Muscle of leg (tissue), 11 donors: Measurements from ENCODE around the gene EYA4. TPM values are rescaled to one million over a fixed set of nuclear protein-coding genes. Genes with fewer than 3 reads are reported as not detected.

Experiments
- DNase-seq: peaks from one replicate; pipeline ENCODE4 v3.0.0; 2013
- H3K27ac ChIP-seq: one replicate; pipeline ENCODE4 v1.5.1; 2013; ENCODE audit warnings: mild to moderate bottlenecking, low read length, control low read depth
- H3K27me3 ChIP-seq: one replicate; pipeline ENCODE4 v1.6.1; 2013; ENCODE audit warnings: low read length; ENCODE audit not compliant: control insufficient read depth, insufficient read depth
- H3K36me3 ChIP-seq: one replicate; pipeline ENCODE4 v1.6.1; 2013; ENCODE audit warnings: low read length; ENCODE audit not compliant: control insufficient read depth, insufficient read depth
- H3K4me1 ChIP-seq: one replicate; pipeline ENCODE4 v1.6.1; 2013; ENCODE audit warnings: low read length; ENCODE audit not compliant: control insufficient read depth, insufficient read depth
- H3K4me3 ChIP-seq: one replicate; pipeline ENCODE4 v1.5.1; 2013; ENCODE audit warnings: low read length, control low read depth
- H3K9me3 ChIP-seq: replicated peaks from 2 replicates; pipeline ENCODE4 v1.6.1; 2013; ENCODE audit warnings: low read depth, low read length; ENCODE audit not compliant: control insufficient read depth
- WGBS: methylation state at CpG from one replicate; pipeline ENCODE4 v1.1.5; 2013; ENCODE audit warnings: missing lambda C conversion rate; ENCODE audit not compliant: insufficient coverage; 5-methylcytosine and 5-hydroxymethylcytosine counted together
- polyA plus RNA-seq, 8 donors: library from polyadenylated mRNA; unstranded; fragments of 120-200 nt; gene quantifications; one replicate each; pipeline versions ENCODE4 v1.2.1 to v1.2.3, GENCODE V29; 2013; ENCODE audit warnings: inconsistent platforms in 1 of 8, low replicate concordance in 1 of 8; ENCODE audit not compliant: insufficient read length in 8 of 8, insufficient read depth in 1 of 8
- total RNA-seq: library from RNA; stranded (reverse); fragments of 120-200 nt; gene quantifications from one replicate; pipeline ENCODE4 v1.2.4, GENCODE V29; 2013

EYA4 gene
- total and polyA plus RNA-seq, 9 donors: 16.3 to 28.8 (median 20.9) TPM

DNA sequence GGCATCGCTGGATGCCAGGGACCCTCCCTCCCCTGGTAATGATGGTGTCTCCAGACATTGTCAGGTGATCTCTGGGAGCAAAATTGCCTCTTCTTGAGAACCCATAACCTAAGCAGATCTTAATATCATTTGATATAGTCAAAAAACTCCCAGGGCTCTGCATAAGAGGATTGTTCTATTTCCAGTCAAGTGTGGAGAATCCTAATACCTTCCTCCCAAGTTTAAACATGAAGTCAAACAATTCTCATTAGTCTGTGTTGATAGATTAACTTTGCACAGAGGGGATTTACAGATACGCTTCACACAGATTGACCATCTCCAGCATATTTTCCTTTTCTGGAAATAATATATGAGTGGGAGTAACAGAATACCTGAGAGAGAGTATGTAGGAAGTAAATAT lies 10.5 kb downstream of the EYA4 start:
- Histone ChIP-seq H3K36me3 (no peaks in the 10 kb centered on the region), H3K27me3 (no peaks in the 10 kb centered on the region), H3K9me3 (no peaks in the 10 kb centered on the region), H3K4me1 (peaks cover 1% of the 10 kb centered on the region), H3K27ac (no peak overlapping the region), H3K4me3 (no peak overlapping the region)
- WGBS: no CpG with 5 or more reads among the region's 2 CpGs
- no peak for DNase-seq

DNA sequence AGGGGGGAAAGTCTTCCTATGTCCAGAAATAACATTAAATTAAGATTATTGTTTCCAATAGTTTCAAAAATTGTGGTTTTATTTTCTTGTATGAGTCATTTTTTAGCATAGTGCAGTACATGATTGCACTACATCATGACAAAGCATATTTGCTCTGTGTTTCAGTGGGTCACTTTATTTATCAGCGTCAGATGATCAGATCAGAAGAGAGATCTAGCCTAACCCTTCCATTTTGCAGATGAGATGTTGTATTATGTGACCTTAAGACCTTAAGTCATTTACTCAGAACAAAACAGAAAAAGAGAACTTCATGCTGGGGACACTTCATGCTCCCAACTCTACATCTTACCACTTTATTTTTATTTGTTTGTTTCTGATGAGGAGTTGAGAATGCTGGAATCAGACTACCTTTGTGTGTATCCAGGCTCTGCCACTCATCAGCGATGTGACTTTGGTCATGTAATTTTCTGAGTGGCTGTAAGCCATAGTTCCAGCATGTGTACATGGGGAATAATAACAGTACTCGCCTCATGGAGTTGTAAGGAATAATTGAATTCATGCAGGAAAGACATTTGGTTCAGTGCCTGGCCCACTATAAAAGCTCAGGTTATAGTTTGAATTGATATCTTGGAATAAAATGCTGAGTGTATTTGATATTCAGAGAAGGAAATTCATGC lies 13.5 kb downstream of the EYA4 start:
- no peaks in the 10 kb centered on the region for H3K36me3 ChIP-seq
- no peak overlapping the region for H3K27ac ChIP-seq
- no peaks in the 10 kb centered on the region for H3K4me1 ChIP-seq
- DNase-seq: no peak
- WGBS: 80% methylated on average over 2 of the region's 3 CpGs
- H3K27me3 ChIP-seq: no peaks in the 10 kb centered on the region
- no peak overlapping the region for H3K4me3 ChIP-seq
- no peaks in the 10 kb centered on the region for H3K9me3 ChIP-seq

DNA sequence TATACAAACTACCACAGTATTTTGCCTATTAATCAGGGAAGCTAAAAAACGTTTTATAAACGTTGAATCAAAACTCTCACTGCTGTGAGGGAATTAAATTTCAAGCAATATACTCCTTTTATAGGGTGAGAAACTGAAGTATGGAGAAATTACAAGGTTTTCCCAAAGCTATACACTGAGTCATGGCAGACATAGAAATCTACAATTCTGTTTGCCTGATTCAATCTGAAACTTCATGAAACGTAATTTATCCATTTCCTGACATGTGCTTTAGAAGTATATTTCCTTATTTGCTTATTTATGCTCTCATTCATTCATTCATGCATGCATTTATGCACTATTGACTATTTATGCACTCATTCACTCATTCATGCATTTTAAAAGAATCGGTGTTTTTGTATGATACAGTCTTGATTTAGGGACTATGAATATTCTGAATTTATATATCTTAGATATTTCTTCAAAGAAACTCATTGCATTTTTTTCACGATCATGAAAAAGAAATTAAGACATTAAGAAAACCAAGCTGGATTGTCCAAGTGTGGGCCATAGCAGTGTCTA lies 16.5 kb downstream of the EYA4 start:
- no peak for DNase-seq
- no peaks in the 10 kb centered on the region for H3K36me3 ChIP-seq
- H3K27me3 ChIP-seq: no peaks in the 10 kb centered on the region
- no peaks in the 10 kb centered on the region for H3K4me1 ChIP-seq
- H3K27ac ChIP-seq: no peak overlapping the region
- no peaks in the 10 kb centered on the region for H3K9me3 ChIP-seq
- no CpG with 5 or more reads among the region's 5 CpGs for WGBS
- H3K4me3 ChIP-seq: no peak overlapping the region

DNA sequence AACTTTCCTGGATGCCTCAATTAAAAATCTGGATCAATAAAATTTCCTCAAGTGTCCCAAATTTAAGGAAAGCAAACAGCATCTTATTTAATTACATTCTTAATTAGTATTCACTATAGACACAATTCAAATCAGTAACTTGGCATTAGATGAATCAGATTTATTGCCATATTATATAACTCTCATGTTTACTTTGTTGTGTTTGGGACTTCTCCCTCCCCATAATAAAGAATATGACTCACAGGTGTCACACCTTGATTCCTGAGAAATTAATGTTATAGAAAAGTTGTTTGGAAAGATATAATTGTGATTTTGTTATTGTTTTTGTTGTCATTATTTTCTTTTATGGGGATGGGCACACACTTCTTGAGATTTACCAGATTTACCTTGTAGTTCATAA lies 18.4 kb downstream of the EYA4 start:
- Histone ChIP-seq H3K4me1 (peaks cover 7% of the 10 kb centered on the region), H3K27ac (no peak overlapping the region), H3K36me3 (peaks cover 2% of the 10 kb centered on the region), H3K4me3 (no peak overlapping the region), H3K27me3 (no peaks in the 10 kb centered on the region), H3K9me3 (no peaks in the 10 kb centered on the region)
- no peak for DNase-seq

DNA sequence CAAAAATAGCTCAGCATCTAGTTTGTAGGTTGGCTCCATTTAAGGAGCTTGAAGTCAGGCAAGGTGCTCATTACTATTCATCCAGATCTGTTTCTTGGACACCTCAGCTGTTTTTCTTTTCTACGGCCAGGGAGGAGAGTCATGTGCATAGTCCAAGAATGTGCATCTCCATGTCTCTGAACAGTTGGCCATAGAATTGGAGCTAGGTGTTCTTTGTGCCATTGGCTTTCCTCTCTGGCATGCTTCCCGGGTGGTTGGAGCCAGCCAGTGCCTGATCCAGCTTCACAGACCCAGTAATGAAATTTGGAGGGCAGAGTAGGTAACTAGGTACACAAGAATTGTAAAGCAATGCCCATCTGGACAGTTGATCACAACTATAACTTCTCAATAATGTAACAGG lies 21.6 kb downstream of the EYA4 start:
- H3K4me3 ChIP-seq: no peak overlapping the region
- no peaks in the 10 kb centered on the region for H3K27me3 ChIP-seq
- H3K4me1 ChIP-seq: peaks cover 7% of the 10 kb centered on the region
- no peak for DNase-seq
- no peak overlapping the region for H3K27ac ChIP-seq
- H3K9me3 ChIP-seq: no peaks in the 10 kb centered on the region
- H3K36me3 ChIP-seq: peaks cover 2% of the 10 kb centered on the region
- WGBS: no CpG with 5 or more reads among the region's 2 CpGs

DNA sequence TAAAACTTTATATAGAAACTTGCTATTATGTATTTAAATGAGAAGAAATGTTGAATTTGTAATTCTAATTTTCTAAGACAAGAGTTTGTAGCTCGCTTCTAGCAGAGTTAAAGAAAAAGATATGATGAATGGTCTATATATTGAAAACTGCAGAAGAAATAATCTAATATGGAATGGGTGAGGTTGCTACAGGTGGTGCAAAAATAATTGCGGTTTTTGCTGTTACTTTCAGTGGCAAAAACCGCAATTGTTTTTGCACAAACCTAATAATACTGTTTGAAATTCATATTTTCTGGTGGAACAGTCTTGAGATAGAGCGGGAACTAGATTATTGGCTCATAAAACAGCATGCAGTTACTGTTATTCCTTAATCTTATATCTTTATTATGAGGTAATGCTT lies 23.9 kb downstream of the EYA4 start:
- Histone ChIP-seq H3K9me3 (no peaks in the 10 kb centered on the region), H3K4me1 (peaks cover 7% of the 10 kb centered on the region), H3K27ac (no peak overlapping the region), H3K36me3 (peaks cover 2% of the 10 kb centered on the region), H3K27me3 (no peaks in the 10 kb centered on the region), H3K4me3 (no peak overlapping the region)
- no peak for DNase-seq
- no CpG with 5 or more reads among the region's 4 CpGs for WGBS

DNA sequence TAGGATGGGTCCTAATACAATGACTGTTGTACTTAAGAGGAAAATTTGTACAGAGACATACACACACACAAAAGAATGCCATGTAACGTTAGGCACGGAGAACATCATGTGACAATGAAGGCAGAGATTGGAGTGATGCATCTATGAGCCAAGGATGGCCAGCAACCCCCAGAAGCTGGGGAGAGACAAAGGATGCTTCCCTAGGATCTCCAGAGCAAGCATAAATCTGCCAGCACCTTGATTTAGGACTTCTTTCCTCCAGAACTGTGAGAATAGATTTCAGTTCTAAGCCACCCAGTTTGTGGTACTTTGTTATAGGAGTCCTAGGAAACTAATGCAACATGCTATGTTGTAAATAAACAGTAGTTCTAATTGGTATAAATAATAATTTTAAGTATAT lies 25.0 kb downstream of the EYA4 start:
- DNase-seq: no peak
- peaks cover 7% of the 10 kb centered on the region for H3K4me1 ChIP-seq
- peaks cover 2% of the 10 kb centered on the region for H3K36me3 ChIP-seq
- no peaks in the 10 kb centered on the region for H3K9me3 ChIP-seq
- no peak overlapping the region for H3K4me3 ChIP-seq
- H3K27ac ChIP-seq: no peak overlapping the region
- H3K27me3 ChIP-seq: no peaks in the 10 kb centered on the region
- WGBS: no CpG with 5 or more reads among the region's 2 CpGs

DNA sequence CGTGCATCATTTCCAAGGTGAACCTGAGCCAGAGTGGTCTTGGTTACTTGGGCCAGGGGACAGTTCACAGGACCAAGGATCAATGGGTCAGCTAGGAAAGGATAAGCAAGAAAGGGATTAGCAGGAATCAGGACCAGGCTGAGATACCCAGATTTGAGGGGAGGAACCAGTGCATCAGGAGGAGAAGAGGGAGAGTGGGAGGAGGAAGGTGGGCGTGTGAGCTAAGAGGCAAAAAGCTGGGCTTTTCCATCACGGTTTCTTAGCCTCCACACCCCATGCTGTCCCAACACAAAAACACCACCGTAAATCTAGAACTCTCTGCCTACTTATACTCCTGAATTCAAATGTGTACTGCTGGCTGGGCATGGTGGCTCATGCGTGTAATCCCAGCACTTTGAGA lies 27.5 kb downstream of the EYA4 start:
- no peak for DNase-seq
- H3K4me3 ChIP-seq: no peak overlapping the region
- peaks cover 4% of the 10 kb centered on the region for H3K4me1 ChIP-seq
- peaks cover 2% of the 10 kb centered on the region for H3K36me3 ChIP-seq
- H3K9me3 ChIP-seq: no peaks in the 10 kb centered on the region
- no peak overlapping the region for H3K27ac ChIP-seq
- no peaks in the 10 kb centered on the region for H3K27me3 ChIP-seq
- WGBS: 90% methylated on average over 3 of the region's 5 CpGs

DNA sequence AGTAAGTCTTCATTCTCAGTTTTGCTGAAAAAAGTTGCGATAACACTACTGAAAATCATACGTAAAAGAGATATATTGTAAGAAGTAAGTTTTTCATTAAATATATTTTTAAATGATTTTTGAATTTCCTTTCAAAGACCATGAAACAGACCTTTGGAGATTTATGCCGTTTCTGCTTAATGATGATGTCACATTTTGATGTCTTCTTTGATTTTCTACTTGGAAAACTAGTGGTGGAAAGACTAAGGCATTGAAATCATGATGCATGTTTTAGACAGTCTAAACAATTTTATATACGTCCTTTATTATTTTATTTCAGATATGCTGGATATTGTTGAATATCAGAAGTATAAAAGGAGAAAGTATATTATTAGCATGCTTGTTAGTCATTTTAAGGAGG lies 33.7 kb downstream of the EYA4 start:
- Histone ChIP-seq H3K36me3 (no peaks in the 10 kb centered on the region), H3K9me3 (no peaks in the 10 kb centered on the region), H3K4me3 (no peak overlapping the region), H3K4me1 (no peaks in the 10 kb centered on the region), H3K27me3 (no peaks in the 10 kb centered on the region), H3K27ac (no peak overlapping the region)
- no CpG with 5 or more reads among the region's 4 CpGs for WGBS
- no peak for DNase-seq

DNA sequence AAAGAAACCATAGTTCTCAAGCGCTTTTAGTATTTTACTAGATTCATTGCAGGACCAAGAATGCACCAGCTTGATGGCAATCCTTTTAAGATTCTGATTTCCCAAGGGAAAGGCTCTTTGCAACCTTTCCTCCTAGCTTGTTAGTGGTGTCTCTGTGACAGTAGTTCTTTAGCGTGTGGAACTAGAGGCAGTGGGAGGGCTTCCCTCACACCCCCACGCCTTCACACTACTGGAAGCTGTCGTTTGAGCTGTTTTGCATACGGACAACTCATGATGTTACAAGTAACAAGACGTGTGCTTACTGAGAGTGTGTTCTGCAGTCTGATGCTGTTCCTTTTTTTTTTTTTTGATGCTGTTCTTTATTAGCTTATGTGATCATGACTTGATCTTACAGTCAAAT lies 34.1 kb downstream of the EYA4 start:
- no peak overlapping the region for H3K4me3 ChIP-seq
- no peak for DNase-seq

More for the DNA sequence above, 34.1 kb downstream of the EYA4 start:
- WGBS: 90% methylated on average over 2 of the region's 6 CpGs
- H3K27ac ChIP-seq: no peak overlapping the region
- H3K9me3 ChIP-seq: no peaks in the 10 kb centered on the region
- H3K27me3 ChIP-seq: no peaks in the 10 kb centered on the region
- H3K4me1 ChIP-seq: no peaks in the 10 kb centered on the region
- H3K36me3 ChIP-seq: no peaks in the 10 kb centered on the region
